Stimulated activated naive B cell treated with anti-CD40 and anti-IgM and Interleukin-4, amounts not matched to agents 10 μg/mL and 1 μg/mL and 100 μg/mL, for 72 hours (primary cell): ENCODE results near the gene KCTD5.

Experiments
- ATAC-seq, 2 donors: fragments of 150-1000 bp; cut with Tn5 transposase; replicated peaks; 2 replicates each; pipeline ENCODE4 v1.10.0; 2021; ENCODE audit warnings: moderate library complexity in 1 of 2
- DNase-seq: peaks from one replicate; pipeline ENCODE4 v3.0.0; 2021
- H3K27ac Mint-ChIP-seq: one replicate; pipeline ENCODE4 v1.8.0; 2022; ENCODE audit warnings: mild to moderate bottlenecking, mixed read lengths
- H3K27me3 Mint-ChIP-seq, 2 donors: one replicate each; pipeline ENCODE4 v1.8.0; 2022; ENCODE audit warnings: mixed read lengths in 2 of 2
- H3K36me3 Mint-ChIP-seq, 2 donors: one replicate each; pipeline ENCODE4 v1.8.0; 2022; ENCODE audit warnings: mixed read lengths in 2 of 2, mild to moderate bottlenecking in 1 of 2
- H3K4me1 Mint-ChIP-seq, 2 donors: one replicate each; pipeline ENCODE4 v1.8.0; 2022; ENCODE audit warnings: mixed read lengths in 2 of 2, mild to moderate bottlenecking in 1 of 2
- H3K4me3 Mint-ChIP-seq, 2 donors: one replicate each; pipeline ENCODE4 v1.8.0; 2022; ENCODE audit warnings: mild to moderate bottlenecking in 2 of 2, mixed read lengths in 2 of 2, moderate library complexity in 1 of 2
- H3K9me3 Mint-ChIP-seq, 2 donors: one replicate each; pipeline ENCODE4 v1.8.0; 2022; ENCODE audit warnings: mixed read lengths in 2 of 2, mild to moderate bottlenecking in 1 of 2

Gene KCTD5

GRCh38 chr16:2757344-2757743, 75.0 kb downstream of the KCTD5 start:
- no peak overlapping the region for H3K4me3 Mint-ChIP-seq
- H3K27ac Mint-ChIP-seq: peak overlapping the region; percentile 68
- no peaks in the 10 kb centered on the region for H3K9me3 Mint-ChIP-seq
- no peaks in the 10 kb centered on the region for H3K27me3 Mint-ChIP-seq
- H3K36me3 Mint-ChIP-seq: peaks cover 80 to 90% of the 10 kb centered on the region in 2 donors
- no peak for ATAC-seq
- no peak for DNase-seq
- peaks cover 40 to 85% of the 10 kb centered on the region in 2 donors for H3K4me1 Mint-ChIP-seq
